ENCODE results near the gene LIN52. TPM values are rescaled to one million over a fixed set of nuclear protein-coding genes. Genes with fewer than 3 reads are reported as not detected.

LIN52 gene
- polyA plus RNA-seq, 3 donors = 2.9 to 7.2 (median 4.8) TPM

- peaks cover 41 to 81% of the 10 kb centered on the region in 2 donors for H3K27me3 ChIP-seq (ENCODE audit: control insufficient read depth in 2 of 2, insufficient read depth in 2 of 2, low read length in 2 of 2)
- peaks cover 0 to 12% (median 4%) of the 10 kb centered on the region in 7 donors for H3K9me3 Mint-ChIP-seq
- H3K4me1 Mint-ChIP-seq = peaks cover 21% of the 10 kb centered on the region
- no peak overlapping the region for H3K4me2 ChIP-seq (replicated peaks; ENCODE audit: extremely low read depth, low read length, poor library complexity, severe bottlenecking)
- H3K36me3 Mint-ChIP-seq = peaks cover 0 to 2% of the 10 kb centered on the region in 2 donors
- H2AFZ ChIP-seq (ENCODE audit: insufficient read depth, low read depth, low read length, poor library complexity, severe bottlenecking) = no peak overlapping the region
- intact Hi-C loops (cut with micrococcal nuclease) = no loop called here
- H3K4me1 ChIP-seq (ENCODE audit: control insufficient read depth in 1 of 2, insufficient read depth in 2 of 2, low read length in 2 of 2) = peaks cover 10 to 13% of the 10 kb centered on the region in 2 donors
- no peaks in the 10 kb centered on the region for H3K79me2 ChIP-seq (ENCODE audit: insufficient read depth, low read length)
- WGBS (ENCODE audit: insufficient coverage) = 70% methylated on average over 6 of the region's 7 CpGs
- no peaks in the 10 kb centered on the region for H4K20me1 ChIP-seq (ENCODE audit: insufficient read depth, low read length)
- no peak for TF ChIP-seq CTCF (IDR thresholded peaks at IDR 0.05)
- peaks cover 0 to 30% of the 10 kb centered on the region in 2 donors for H3K9me3 ChIP-seq (replicated peaks in 1 of 2; ENCODE audit: control insufficient read depth in 1 of 2, insufficient read depth in 1 of 2, low read length in 2 of 2)
- no peak overlapping the region for H3K9ac ChIP-seq (ENCODE audit: insufficient read depth, low read length, poor library complexity, severe bottlenecking)
- no peaks in the 10 kb centered on the region for H3K36me3 ChIP-seq (replicated peaks in 1 of 2; ENCODE audit: control insufficient read depth in 1 of 2, insufficient read depth in 2 of 2, low read length in 2 of 2)
- no peak for DNase-seq
- peaks cover 66 to 82% (median 70%) of the 10 kb centered on the region in 3 donors for H3K27me3 Mint-ChIP-seq (ENCODE audit: low read depth in 3 of 3)
- H3K27ac Mint-ChIP-seq = no peak overlapping the region
- no peak overlapping the region for H3K4me3 ChIP-seq (replicated peaks in 1 of 3; ENCODE audit: low read depth in 2 of 3, low read length in 3 of 3)
- peak overlapping the region in 1 of 2 donors; percentile 4 for H3K4me3 Mint-ChIP-seq
- no peak overlapping the region for H3K27ac ChIP-seq (ENCODE audit: low read depth in 1 of 2, low read length in 2 of 2)
Observed at GRCh38 chr14:74245292-74245691, 160.5 kb downstream of the LIN52 start.

- Histone ChIP-seq H3K36me3 (replicated peaks in 1 of 2; ENCODE audit: control insufficient read depth in 1 of 2, insufficient read depth in 2 of 2, low read length in 2 of 2) (no peaks in the 10 kb centered on the region), H3K4me3 (replicated peaks in 1 of 3; ENCODE audit: low read depth in 2 of 3, low read length in 3 of 3) (no peak overlapping the region), H3K4me1 (ENCODE audit: control insufficient read depth in 1 of 2, insufficient read depth in 2 of 2, low read length in 2 of 2) (peaks cover under 1 to 5% of the 10 kb centered on the region in 2 donors), H4K20me1 (ENCODE audit: insufficient read depth, low read length) (no peaks in the 10 kb centered on the region), H3K79me2 (ENCODE audit: insufficient read depth, low read length) (no peaks in the 10 kb centered on the region), H3K9me3 (replicated peaks in 1 of 2; ENCODE audit: control insufficient read depth in 1 of 2, insufficient read depth in 1 of 2, low read length in 2 of 2) (peaks cover 0 to 20% of the 10 kb centered on the region in 2 donors), H2AFZ (ENCODE audit: insufficient read depth, low read depth, low read length, poor library complexity, severe bottlenecking) (no peak overlapping the region), H3K27me3 (ENCODE audit: control insufficient read depth in 2 of 2, insufficient read depth in 2 of 2, low read length in 2 of 2) (peaks cover 29 to 69% of the 10 kb centered on the region in 2 donors), H3K4me2 (replicated peaks; ENCODE audit: extremely low read depth, low read length, poor library complexity, severe bottlenecking) (no peak overlapping the region), H3K27ac (ENCODE audit: low read depth in 1 of 2, low read length in 2 of 2) (no peak overlapping the region), H3K9ac (ENCODE audit: insufficient read depth, low read length, poor library complexity, severe bottlenecking) (no peak overlapping the region)
- intact Hi-C loops (cut with micrococcal nuclease) = no loop called here
- peaks cover 53 to 70% (median 64%) of the 10 kb centered on the region in 3 donors for H3K27me3 Mint-ChIP-seq (ENCODE audit: low read depth in 3 of 3)
- H3K4me3 Mint-ChIP-seq = no peak overlapping the region
- H3K27ac Mint-ChIP-seq = no peak overlapping the region
- H3K36me3 Mint-ChIP-seq = peaks cover 0 to under 1% of the 10 kb centered on the region in 2 donors
- H3K4me1 Mint-ChIP-seq = peaks cover 14% of the 10 kb centered on the region
- H3K9me3 Mint-ChIP-seq = peaks cover 0 to 9% (median 1%) of the 10 kb centered on the region in 7 donors
- WGBS (ENCODE audit: insufficient coverage) = 93% methylated on average over 8 of the region's 8 CpGs
- TF ChIP-seq CTCF (IDR thresholded peaks at IDR 0.05) = no peak
- DNase-seq = no peak
Observed at GRCh38 chr14:74246542-74246941, 161.8 kb downstream of the LIN52 start.

Data from CD14-positive monocyte (primary cell).